NAMALWA (cell line): ENCODE measurements around the gene CELA2A.
"Not testable (repeated sequence)": the region's sequence is repeated elsewhere in the genome, so short reads cannot be mapped to it uniquely, and the experiment has no call there.

ENCODE experiments used
- DNase-seq: peaks from one replicate; pipeline ENCODE4 v3.0.0-alpha.2; 2015; ENCODE audit warnings: low spot score

CELA2A gene

DNA sequence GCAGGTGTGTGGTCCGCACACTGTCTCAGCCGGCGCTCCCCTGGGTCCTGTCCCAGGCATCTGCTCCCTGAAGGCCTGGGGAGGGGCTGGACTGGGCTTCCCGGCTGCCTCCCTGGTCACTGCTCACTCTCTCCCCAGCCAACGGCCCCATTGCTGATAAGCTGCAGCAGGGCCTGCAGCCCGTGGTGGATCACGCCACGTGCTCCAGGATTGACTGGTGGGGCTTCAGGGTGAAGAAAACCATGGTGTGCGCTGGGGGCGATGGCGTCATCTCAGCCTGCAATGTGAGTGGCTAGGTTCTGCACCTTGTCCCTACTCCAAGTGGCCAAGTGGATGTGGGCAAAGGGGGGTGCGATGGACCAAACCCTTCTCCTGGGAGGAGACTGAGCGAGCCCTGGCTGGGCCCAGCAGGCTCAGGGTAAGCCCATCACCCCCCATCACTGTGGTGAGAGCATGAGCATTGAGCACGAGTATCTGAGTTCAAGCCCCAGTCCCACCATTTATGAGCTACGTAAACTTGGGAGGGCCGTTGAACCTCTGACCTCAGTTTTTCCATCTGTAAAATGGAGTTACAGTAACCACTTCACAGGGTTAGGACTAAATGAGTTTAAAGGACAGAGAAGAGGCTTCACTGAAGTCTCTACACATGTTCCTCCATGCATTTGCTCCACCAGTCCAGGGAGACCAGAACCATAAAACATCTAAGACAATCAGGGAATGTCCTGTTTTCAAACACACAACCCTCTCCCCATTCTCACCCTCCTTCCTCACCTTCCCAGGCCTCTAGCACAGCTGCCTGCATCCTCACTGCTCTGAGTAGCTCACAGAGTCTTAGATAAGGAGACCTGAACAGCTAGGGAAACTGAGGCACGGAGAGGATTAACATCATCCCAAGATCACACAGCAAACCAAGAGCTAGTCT, 11.8 kb upstream of the CELA2A start:
- no peak for DNase-seq

- no peak for DNase-seq
Measured at GRCh38 chr1:15445390-15446122, 11.0 kb upstream of the CELA2A start.

GRCh38 chr1:15446212-15446611, 10.3 kb upstream of the CELA2A start:
- no peak for DNase-seq

DNA sequence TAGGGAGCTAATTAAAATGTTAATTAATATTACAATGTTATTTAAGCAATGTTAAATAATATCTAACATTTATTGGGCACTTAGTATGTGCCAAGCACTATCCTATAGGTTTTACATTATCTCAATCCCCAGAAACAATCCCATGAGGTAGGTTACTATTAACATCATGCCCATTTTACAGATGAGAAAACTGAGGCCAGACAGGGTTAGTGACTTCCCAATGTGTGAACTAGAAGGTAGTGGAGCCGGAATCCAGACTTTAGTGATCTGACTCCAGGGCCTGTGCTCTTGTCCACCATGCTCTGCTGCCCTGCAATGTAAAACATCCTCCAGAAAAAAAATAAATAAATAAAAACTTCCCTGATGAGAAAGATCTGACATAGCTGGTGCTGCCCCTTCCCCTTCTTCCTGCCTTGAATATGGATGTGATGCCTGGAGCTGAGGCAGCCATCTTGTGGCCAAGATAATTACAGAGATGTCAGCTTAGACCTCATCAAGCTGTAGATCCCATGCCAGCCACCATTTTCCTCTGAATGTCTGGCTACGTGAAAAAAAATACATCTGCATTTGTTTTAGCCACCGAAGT, 7.6 kb upstream of the CELA2A start:
- DNase-seq: no peak

DNA sequence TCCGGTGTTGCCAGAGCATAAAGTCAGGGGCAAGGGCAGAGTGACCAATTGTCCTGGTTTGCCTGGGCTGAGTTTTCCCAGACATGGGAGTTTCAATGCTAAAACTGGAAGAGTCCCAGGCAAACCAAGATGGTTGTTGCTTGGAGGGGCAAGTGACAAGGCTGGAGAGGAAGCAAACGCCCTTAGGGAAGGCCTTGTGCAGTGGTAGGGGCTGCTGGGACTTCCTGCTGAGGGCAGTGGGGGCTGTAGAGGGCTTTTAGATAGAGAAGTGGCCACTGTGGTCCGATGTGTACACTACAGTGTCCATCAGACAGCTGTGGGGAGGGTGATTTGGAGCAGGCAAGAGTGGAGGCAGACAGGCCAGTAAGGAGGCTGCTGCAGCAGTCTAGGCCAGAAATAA, 7.0 kb upstream of the CELA2A start:
- no peak for DNase-seq

GRCh38 chr1:15451014-15451722, 5.4 kb upstream of the CELA2A start:
- DNase-seq: no peak

DNA sequence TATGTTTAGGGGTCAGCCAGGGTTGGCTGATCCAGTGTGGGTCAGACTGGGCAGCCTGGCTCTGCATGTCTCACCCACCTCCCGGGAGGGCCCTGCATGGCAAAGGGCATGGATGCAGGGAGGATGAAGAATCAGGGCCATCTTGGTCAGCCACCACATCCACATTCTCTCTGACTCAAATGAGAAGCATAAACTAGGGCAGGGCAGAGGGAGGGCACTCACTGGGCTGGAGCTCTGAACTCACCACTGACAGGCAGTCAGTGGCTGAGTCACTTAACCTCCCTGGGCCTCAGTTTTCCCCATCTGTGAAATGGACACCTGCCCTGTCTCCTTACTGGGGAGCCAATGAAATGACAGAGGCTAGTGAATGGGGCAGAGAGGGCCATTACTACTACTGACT, 4.3 kb upstream of the CELA2A start:
- DNase-seq: no peak

DNA sequence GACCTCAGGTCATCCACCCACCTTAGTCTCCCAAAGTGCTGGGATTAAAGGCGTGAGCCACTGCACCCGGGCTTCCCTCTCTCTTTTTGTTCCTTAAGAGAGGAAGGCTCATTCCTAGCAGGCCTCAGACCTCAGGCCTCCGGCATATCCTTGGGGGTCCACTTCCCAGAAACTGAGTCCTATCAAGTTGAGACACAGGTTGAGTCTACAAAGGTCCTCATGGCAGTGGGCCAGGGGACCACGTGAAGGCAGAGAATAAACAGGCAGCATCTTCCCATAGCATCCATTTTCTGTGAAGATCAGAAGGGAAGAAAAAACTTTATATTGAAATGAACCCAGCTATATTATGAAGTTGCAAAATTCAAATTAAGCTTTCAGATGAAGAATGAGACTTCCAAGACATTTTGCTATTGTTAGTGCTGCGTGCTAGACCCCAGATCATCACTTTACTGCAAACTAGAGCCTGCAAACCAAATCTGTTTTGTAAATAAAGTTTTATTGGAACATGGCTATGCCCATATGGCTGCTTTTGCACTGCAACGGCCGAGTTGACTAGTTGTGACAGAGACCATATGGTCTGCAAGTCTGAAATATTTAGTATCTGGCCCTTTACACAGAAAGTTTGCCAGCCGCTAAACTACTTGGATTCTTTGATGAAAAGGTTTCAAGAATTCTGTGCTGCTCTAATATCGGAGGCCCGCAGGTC, 3.5 kb upstream of the CELA2A start:
- no peak for DNase-seq

DNA sequence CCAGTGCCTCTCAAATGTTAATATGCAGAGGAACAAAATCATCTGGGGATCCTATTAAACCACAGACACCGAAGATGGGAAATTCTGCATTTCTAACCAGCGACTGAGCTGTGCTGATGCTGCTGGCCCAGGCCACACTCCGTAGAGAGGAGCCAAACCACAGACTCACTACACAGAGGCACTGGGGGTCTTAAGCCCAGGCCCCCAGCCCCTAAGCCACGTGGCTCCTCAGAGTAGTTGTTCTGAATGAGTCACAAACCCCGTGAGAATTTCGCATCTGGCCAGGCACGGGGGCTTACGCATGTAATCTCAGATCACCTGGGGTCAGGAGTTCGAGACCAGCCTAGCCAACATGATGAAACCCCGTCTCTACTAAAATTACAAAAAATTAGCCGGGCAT, 2.8 kb upstream of the CELA2A start:
- no peak for DNase-seq

- no peak for DNase-seq
Measured at GRCh38 chr1:15454256-15454655, 2.3 kb upstream of the CELA2A start.

DNA sequence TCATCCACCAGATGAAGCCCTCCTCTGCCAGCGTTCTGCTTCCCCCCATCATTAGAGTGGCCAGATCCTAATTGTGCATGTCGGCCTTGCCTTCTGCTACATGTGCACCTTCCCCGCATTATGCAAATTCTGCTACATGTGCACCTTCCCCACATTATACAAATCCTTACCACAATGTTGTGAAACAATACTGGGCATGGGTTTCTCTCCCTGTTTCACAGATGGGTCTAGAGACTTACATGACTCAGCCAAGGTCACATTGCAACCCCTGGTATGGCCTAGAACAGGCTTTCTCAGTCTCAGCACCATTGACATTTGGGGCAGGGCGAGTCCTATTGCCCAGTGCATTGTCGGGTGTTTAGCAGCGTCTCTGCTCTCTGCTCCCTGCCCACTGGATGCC, 1.0 kb upstream of the CELA2A start:
- DNase-seq: no peak

- no peak for DNase-seq
Measured at GRCh38 chr1:15457585-15457984, 1.1 kb downstream of the CELA2A start.

DNA sequence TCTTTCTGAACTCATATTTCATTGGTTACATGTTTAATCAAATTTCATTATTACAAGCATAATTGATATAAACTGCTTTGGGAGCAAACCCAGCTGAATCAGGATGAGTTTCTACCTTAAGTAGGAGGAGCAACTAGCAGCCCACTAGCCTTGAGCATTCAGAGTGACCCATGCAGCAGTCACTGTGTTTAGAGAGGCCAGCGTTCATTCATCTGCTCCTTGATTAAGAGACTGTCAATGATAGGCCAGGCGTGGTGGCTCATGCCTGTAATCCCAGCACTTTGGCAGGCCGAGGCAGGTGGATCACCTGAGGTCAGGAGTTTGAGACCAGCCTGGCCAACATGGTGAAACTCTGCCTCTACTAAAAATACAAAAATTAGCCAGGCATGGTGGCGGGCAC, 1.9 kb downstream of the CELA2A start:
- not testable (repeated sequence) for DNase-seq

DNA sequence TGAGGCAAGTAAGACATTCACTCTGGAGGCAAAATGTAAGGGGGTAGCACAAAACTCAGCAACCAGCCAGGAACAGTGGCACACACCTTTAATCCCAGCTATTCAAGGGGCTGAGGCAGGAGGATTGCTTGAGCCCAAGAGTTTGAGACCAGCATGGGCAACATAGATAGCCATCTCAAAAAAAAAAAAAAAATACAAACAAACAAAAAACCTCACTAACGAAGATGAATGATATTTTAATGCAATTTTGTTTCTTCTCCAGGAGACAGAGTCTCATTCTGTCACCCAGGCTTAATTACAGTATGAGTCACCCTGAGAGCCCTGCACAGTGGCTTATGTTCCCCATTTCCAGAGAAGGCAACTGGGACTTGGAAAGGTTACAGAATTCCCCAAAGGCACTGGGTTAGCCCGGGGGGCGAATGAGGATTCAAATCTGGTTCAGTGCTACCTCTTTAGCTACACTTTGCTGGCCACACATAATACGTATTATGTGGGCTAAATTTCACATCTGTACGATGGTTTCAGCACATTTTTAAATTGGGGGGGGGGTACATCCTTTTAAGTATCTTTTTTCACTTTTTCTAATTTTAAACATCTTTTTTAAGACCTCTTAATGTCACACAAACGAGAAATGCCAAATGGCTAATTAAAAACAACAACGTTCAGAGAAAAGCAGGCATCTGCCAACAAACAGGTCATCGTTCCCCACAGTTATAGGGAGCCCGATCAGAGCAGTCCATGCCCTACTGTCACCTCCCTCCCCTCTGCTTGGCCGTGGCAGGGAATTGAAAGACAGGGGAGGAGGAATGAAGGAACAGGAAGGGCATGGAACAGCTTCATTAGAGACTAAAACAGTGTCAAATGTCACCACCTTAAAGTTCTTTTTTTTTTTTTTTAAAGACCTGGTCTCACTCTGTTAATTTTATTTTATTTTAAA, 3.5 kb downstream of the CELA2A start:
- no peak for DNase-seq

GRCh38 chr1:15460708-15461095, 4.2 kb downstream of the CELA2A start:
- no peak for DNase-seq

- DNase-seq: not testable (repeated sequence)
Measured at GRCh38 chr1:15463064-15463800, 6.7 kb downstream of the CELA2A start.

GRCh38 chr1:15463926-15464322, 7.4 kb downstream of the CELA2A start:
- DNase-seq: not testable (repeated sequence)

GRCh38 chr1:15465674-15466073, 9.1 kb downstream of the CELA2A start:
- DNase-seq: no peak

GRCh38 chr1:15466955-15467625, 10.6 kb downstream of the CELA2A start:
- DNase-seq: not testable (repeated sequence)
